ENCODE measurements around the gene PDYN.

PDYN gene

DNA sequence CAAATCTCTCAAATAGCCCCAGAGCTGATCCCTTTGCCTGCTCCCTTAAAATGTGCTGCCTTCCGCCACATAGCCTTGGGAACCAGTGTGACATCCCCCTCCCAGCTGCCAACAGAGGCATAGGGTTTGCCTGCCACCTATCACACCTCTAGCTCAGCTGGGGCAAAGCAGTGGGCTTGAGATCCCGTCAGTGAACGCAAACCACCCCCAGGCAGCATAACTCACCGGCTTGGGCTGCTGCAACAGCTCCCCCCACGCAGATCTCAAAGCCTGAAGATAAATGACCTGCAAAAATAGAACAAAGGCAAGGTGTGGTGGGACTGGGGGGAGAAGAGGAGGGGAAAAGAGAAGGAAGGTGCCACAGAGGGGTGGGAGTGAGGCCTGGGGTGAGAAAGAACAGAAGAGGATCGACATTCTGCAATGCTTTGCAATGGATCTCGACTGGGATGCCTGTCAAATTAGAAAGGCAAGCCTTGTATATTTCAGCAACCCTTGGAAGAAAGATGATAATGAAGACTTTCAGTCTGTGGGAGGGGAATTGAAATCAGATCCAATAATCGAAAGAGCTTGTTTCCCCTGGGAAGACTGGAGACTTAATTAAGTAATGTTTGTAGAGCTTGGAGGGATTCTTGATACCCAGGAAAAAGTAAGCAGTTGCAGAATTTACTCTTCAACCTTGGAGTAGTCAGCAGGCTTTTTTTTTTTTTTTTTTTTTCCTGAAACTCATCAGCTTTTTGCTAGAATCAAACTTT, 1.3 kb downstream of the PDYN start:
- no peak for DNase-seq

DNA sequence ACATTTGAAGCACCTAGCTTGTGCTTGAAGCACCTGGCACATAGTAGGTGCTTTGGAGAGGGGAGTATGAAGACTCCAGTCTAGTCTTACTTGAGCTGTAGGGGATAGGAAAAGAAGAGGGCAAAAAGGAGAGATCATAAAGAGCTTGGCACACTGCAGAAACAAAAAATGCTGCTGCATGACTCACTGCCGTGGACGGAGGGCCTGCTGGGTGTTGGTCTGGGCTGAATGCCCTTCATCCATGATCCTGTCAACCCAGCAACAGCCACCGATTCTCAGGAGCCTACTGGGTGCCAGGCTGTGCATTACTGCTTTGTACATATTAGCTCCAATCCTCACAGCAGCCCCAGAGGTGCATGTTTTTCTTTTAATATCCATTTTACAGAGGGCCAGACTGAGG, 6.0 kb downstream of the PDYN start:
- DNase-seq = no peak

DNA sequence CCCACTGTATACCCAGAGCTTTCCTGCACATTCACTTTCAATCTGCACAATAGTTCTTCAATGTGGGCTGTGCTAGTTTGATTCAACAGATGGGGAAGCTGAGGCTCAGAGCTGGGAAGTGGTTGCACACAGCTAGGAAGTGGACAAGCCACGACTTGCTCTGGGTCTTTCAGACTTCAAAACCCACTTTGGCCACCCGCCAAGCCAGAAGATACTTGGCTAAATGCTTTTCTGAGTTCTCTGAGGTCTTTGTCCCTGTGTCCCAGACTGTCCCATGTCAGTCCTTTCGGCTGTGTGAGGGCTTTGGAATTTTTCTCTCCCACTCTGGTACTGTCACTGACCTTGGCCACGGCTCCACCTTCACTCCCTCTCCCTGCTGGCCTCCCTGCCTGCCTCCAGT, 10.6 kb downstream of the PDYN start:
- no peak for DNase-seq

DNA sequence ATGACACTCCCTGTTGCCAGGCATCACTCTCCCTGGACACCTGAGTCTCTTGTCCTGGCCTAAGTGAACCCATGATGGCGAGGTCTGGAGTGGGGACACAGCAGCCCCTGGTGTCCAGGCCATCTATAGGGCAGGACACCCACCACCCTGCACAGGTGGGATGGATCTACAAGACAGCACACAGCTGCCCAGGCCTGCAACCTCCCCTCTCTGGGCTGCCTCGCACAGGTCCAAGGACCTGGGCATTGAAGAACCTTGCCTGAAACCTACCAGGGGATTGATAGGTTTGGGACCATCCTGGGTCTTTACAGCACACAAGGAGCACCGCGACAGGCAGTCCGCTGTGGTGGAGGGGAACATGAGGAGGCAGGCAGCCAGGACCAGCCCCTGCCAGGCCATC, 11.2 kb downstream of the PDYN start:
- DNase-seq = no peak

DNA sequence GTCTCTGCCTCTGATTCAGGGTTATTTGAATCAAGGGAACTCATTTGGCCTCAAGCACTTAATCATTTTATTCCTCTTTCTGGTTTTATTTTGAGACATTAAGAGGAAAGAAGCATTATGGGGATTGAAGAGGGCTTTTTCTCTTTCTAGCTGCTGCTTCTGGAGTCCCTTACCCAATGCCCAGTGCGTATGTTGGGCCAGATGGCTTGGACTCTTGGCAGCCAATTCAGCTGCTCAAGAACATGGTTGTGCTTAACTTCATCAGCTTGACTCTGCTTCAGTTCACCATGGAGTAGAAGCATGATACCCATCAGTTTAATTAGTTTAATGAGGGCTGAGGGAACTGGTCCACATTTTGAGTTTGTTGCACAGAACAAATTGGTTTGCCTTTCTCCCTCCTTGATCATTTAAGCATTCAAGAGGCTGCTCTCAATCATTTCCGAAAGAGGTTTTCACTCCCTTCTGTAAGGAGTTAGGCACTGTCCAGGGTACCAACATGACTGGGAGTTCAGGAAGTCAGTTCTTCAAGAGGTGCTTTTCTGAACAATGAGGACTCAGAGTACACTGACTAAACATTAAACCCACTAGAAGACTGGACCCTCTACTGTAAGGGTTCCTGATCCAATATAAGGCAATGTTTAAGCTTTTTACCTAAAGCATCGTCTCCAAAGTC, 14.6 kb downstream of the PDYN start:
- DNase-seq = no peak

DNA sequence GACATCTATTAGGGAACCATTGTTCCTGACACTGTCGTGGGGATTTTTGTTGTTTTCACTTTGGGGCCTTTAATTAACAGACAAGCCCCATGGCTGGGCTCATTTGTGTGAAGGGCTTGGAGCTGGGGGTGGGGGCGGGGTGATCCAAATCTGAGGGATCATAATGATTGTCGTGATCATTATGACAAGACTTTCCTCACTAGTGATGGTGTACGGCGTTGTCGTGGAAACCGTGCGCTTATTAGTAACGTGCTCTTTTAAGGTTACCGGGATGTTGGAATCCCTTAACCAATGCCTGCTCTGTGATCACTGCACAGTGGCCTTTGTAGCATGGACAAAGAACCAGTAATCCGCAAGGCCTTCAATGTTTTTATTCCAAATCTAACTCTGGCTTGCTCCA, 18.6 kb downstream of the PDYN start:
- no peak for DNase-seq

DNA sequence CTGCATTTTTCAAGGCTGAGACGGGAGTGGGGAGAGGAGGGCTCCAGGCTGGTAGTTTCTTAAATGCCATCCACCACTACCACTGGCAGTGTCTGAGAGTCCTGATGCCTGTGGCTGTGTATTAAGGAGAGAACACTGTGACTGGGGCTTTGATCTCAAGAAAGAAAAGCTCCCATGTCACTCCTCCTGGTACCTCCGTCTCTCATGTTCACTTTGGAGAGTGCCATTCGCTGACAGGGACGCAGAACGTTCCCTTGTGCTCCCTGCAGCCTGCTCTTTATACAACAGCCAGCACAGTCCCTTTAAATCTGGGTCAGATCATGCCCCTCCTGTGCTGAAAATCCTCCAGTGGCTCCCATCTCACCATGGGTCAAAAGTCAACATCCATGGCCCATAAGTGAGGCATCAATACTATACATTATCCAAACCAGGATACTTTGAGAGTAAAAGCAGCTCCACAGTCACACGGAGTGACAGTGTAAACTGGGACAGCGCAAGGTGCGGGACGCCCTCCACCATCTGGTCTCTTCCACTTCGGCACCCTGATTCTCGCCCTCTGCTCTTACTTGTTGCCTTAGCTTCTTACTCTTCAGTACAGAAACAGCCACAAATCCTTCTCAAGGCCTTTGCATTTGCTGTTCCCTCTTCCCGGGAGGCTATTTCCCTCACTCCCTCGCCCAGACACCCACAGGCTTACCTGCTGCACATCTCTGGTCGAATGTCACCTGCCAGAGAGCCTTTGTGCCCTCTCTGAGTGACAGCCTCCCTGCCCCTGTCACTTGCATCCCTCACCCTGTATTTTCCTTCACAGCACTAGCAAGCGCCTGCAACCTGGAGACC, 20.0 kb downstream of the PDYN start:
- DNase-seq = no peak

DNA sequence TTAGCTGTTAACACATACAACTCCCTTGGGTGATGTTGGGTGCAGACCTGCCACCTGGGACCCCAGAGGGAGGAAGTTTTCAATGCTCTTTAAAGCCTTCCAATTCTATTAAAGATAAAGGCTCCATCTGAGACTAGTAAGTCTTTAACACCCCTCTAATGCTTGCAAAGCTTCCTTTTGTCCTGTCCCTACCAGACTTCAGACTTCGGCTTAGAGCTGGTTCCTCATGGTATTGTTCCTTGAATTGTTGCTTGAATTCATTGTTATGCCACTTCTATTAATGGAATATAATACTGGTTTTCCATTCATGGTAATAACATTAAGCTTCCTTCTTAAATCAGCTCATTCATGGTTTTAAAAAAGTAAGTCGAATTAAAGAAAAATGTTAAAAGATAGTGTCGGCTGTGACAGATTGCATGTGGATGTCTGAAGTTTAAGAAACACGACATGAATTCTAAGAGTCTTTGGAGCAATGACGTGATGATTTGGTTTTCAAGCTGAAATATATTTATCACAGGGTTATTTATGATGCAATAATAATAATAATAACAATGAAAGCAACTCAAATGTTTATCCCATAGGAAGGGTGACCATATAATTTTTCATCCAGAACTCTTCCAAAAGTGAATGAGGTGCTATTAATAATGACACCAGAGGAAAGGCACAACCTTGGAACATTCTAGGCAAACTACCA, 21.8 kb downstream of the PDYN start:
- no peak for DNase-seq

DNA sequence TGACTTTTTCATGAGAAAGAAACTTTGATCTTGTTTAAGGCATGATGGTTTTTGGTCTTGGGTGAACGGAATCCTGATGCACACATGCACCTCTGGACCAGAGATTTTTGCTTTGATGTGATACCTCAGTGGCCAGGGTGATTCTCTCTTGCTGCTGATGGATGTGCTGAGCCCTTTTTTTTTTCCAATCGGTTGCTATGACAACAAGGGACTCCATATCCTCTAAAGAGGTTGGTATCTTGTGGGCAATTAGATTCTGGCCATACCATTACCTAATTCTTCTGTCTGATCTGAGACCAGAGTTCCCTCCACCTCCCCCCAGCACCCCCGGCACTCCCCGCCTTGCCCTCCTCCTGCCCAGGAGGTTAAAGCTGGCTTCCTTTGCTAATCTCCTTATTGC, 24.9 kb downstream of the PDYN start:
- no peak for DNase-seq

DNA sequence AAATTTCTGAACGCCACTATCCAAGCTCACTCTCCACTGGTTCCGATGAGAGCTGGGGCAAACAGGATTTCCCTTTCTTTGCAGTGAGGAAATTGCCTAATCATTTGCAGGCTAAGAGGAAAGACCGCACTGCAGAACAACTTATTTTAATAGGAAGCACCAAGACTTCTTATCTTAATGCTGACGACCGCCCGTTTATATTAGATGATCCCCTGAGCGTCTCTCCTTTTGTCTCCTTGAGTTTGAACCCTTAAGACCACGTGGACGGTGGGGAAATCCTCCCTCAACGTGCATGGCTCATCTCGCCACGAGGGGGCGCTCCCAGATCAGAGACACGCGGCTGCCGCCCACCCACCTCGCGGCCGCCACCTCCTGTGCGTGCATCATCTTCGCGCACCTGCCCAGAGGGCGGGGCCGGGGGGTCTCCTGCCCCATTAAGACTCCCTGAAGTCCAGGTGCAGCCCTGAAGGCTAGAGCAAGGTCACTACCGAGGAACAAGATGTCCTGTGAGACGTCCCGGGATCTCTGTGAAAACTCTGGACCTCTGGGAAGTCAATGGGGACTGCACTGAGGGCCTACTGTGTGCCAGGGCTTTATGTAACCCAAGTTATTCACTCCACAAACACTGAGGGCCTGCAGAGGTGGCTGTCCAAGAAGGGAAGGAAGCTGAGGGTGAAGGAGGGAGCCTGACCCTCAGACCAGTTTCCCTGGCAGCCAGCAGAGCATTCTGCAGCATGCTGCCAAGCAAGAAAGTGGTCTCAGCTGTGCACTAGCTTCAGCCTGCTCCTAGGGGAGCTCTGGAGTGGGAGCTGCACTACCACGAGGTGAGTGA, 28.1 kb downstream of the PDYN start:
- DNase-seq = peak; percentile 52

DNA sequence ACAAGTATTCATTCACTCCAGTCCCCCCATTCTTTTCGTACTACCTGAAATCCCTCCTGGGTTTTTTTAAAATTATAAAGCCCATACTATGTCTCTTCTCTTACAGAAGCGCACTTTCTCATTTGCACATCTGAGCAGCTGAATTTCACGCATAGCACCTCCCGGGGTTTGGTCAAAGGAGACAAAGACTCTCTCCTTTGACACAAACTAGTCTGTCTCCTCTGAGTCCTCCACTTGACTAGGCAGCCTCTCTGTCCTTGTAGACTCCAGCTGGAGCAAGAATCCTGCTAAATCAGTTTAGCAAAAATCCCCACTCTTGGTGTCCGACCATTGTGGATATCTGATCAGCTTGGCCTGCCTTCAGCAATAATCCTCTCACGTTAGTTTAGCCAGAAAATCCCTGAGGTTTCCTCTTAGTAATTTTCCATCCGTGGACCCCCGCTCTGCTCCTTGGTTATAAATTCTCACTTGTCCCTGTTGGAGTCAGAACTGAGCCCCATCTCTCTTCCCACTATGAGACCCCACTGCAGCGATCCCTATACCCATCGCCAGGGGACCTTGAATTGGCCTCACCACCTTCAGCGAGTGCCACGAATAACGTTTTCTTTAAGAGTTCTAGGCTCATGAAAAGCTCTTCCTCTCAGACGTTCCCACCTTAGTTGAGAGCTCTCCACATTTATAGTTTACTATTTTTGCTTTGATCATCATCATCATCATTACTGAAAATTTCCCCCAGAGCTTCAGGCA, 29.0 kb downstream of the PDYN start:
- no peak for DNase-seq

DNA sequence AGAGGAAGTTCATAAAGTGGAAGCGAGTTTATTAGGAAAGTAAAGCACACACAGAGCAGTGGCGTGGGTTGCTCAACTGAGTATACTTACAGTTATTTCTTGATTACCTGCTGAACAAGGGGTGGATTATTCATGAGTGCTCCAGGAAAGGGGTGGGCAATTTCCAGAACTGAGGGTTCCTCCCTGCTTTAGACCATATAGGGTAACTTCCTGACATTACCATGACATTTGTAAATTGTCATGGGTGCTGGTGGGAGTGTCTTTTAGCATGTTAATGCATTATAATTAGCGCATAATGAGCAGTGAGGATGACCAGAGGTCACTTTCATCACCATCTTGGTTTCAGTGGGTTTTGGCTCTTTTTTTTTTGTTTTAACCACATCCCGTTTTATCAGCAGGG, 29.8 kb downstream of the PDYN start:
- DNase-seq = no peak

DNA sequence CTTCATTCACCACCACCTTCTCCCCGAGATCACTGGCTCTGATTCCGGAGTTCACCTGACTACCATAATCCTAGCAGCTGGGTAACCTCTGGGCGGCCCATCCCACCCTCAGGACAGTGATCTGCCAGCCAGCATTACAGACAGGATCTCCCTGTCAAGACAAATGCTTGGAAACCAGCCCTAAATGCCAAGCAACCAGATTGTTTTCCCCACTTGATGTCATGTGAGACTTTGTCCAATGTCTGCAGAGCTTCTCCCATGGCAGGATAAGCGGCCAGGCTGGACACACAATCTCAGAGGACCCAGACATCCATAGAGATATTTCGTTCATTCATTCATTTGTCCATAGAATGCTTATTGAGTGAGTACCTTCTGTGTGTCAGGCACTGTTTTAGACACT, 32.5 kb downstream of the PDYN start:
- no peak for DNase-seq

DNA sequence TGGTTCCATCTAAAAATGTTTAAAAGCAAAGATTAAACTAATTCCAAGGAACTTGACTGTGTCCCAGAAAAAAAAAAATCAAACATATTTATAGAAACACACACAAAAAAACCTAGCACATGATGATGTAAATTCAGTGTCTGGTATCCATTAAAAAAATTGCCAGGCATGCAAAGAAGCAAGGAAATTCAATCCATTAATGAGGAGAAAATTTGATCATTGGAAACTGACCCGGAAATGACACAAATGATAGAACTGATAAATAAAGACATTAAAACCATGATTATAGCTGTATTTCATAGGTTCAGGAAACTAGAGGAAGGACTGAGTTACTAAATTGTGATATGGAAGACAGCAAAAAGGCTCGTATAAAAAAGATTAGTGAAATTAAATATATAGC, 34.7 kb downstream of the PDYN start:
- no peak for DNase-seq

DNA sequence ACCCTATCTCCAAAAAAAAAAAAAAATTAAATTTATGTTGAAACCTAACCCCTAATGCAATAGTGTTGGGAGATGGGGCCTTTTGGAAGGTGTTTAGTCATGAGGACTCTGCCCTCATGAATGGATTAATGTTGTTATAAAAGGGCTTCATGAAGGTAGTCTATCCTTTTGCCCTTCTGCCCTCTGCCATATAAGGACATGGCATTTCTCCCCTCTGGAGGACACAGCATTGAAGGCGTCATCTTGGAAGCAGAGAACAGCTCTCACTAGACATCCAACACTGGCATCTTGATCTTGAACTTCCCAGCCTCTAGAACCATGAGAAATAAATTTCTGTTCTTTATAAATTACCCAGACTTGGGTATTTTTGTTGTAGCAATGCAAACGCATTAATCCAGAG, 35.4 kb downstream of the PDYN start:
- DNase-seq = no peak

DNA sequence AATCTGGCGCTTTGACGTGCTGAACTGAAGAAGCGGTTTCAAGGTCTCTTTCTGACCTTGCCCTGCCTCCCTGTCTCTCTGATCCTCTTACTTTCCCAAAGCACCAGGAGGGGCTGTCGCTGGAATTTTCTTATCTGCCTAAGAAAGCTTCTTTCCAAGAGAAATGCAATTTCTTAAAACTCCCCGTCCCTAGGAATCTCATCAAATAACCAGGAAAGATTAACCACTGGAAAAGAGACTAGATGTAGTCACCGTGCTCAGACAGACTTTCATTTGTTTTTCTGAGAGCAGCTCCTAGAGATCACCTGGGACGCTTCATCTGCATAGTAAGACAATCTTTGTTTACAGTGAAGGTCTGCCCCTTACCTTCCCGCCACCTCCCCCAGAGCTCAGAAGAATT, 38.6 kb downstream of the PDYN start:
- DNase-seq = no peak

DNA sequence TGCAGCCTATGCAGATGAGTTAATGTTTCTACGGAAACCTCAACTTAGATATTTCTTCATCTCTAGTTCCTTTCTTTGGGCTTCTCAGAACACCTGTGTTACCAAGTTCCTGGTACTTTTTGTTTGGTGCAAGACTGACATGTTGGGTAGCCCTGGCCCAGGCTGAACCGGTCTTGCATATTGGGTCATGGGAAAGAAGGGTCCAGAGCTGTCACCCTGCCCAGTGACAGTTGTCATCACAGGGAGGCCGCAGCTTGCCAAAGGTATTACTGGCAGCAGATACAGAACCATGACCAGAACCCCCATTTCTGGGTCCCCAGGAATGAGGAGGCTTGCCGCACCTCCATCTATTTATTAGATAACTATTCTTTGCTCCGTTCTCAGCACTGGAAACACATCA, 40.2 kb downstream of the PDYN start:
- no peak for DNase-seq

DNA sequence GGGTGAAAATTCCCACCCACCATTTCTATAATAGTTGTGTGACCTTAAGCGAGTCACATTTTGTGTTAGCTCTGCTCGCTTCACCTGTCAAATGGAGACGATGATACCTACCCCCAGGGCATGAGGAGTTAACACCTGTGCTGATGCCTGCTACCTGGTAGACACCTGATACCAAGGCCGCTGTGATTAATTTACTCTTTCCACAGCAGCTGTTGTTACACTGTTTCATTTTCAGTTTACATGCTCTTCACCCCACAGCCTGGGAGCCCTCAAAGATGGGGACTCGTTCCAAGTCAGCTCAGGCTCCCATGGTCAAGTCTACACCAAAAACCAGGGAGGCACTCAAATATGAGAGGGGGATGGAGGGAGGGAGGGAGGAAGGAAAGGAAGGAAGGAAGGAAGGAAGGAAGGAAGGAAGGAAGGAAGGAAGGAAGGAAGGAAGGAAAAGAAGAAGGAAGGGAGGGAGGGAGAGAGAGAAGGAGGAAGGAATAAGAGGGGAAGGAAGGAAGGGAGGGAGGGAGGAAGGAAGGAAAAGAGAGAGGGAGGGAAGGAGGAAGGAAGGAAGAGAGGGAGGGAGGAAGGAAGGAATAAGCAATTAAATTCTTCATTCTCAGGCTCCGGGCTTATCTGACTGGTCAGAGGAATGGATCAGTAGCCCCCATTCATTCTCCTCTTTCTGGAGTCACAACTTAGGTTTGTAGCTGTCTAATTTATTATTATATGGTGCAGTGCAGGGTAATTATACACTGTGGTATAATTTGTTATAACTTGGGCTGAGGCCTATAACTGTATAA, 40.9 kb downstream of the PDYN start:
- DNase-seq = no peak

DNA sequence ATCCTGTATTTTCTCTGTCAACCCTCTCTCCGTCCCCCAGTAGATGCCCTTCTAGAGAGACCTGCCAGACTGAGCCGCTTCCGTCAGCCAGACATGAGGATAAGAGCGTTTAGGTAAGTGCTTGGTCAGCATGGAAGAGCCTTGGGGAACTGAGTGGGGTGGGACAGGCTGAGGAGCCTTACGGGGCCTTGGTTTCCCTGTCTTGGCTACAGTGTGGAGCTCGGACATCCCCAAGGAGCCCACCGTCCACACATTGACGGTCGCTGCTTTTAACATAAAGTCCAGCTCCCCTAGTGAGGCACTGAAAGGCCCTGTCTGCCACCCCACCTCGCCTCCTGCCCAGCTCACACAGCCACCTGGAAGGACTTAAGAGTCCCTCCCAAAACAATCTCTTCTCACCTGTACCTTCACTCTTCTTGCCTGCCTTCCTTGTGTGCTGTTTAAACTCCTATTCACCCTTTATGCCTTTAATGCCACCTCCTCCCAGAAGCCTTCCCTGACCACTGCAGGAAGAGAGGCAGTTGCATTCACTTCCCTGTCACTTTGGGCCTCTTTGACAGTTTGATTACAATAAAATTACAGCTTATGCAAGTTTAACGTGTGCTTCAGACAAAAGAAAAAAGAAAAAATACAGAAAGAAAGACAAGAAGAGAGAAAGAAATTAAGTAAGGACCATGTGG, 42.3 kb downstream of the PDYN start:
- DNase-seq = no peak

DNA sequence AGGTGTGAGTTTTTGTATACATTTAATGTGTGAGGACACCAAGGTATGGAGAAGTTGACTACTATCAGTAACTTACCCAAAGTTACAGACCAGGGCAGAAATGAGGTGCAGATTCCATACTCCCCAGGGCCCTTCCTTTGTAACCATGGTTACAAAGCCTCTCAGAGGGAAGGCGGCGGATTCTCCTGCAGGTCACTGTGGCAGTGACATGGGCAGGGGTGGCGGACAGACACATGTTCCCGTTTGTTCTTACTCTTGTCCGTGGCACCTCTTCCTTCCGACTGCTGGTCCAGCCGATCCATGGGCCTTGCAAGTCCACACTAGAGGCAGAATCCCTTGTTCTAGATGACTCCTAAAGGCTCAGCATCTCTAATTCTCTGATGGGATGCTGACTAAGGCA, 43.0 kb downstream of the PDYN start:
- DNase-seq = no peak
